OCI-LY3 (cell line): Measurements from ENCODE around the gene MAD1L1.

ENCODE experiments used
- EZH2phosphoT487 ChIP-seq: fragments of 200-600 bp; shearing (Covaris generic); IDR thresholded peaks from 2 replicates; pipeline ENCODE4 v1.6.1; 2018; ENCODE audit warnings: antibody characterized with exemption, mixed run types, low read depth
- TF ChIP-seq, protein P1 (sequence below): fragments of 200-600, 300-600 bp; sonication (generic); IDR thresholded peaks from 2 replicates; pipeline ENCODE4 v1.5.1; 2014; ENCODE audit warnings: antibody characterized with exemption, low read length, low read depth

- TF ChIP-seq, protein P1, sequence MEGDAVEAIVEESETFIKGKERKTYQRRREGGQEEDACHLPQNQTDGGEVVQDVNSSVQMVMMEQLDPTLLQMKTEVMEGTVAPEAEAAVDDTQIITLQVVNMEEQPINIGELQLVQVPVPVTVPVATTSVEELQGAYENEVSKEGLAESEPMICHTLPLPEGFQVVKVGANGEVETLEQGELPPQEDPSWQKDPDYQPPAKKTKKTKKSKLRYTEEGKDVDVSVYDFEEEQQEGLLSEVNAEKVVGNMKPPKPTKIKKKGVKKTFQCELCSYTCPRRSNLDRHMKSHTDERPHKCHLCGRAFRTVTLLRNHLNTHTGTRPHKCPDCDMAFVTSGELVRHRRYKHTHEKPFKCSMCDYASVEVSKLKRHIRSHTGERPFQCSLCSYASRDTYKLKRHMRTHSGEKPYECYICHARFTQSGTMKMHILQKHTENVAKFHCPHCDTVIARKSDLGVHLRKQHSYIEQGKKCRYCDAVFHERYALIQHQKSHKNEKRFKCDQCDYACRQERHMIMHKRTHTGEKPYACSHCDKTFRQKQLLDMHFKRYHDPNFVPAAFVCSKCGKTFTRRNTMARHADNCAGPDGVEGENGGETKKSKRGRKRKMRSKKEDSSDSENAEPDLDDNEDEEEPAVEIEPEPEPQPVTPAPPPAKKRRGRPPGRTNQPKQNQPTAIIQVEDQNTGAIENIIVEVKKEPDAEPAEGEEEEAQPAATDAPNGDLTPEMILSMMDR: no peak
- no peak for TF ChIP-seq EZH2phosphoT487
These were observed 134.7 kb downstream of the MAD1L1 start for GRCh38 chr7:2098056-2098455.
